HG02678 (cell line): ENCODE data around the gene B3GNT5.

Experiments
- ATAC-seq: cut with Tn5 transposase; IDR thresholded peaks from one replicate; pipeline ENCODE4 v1.9.1; 2021; ENCODE audit warnings: mild to moderate bottlenecking, moderate library complexity; ENCODE audit not compliant: unreplicated experiment

B3GNT5 gene

GRCh38 chr3:183252973-183253527 is at the start of gene B3GNT5:
Gene B3GNT5 (plus strand): TSS chr3:183253253. CDS start chr3:183269799, 16,546 bp downstream.
- no peak for ATAC-seq

GRCh38 chr3:183203670-183204069 is 49.4 kb upstream of the B3GNT5 start:
- ATAC-seq = no peak

GRCh38 chr3:183208260-183208659 is 44.8 kb upstream of the B3GNT5 start:
- no peak for ATAC-seq

- no peak for ATAC-seq
Measured at GRCh38 chr3:183208800-183209199, 44.3 kb upstream of the B3GNT5 start.

GRCh38 chr3:183210341-183210740 is 42.7 kb upstream of the B3GNT5 start:
- no peak for ATAC-seq

GRCh38 chr3:183210862-183211341 is 42.2 kb upstream of the B3GNT5 start:
- no peak for ATAC-seq

GRCh38 chr3:183211352-183211751 is 41.7 kb upstream of the B3GNT5 start:
- no peak for ATAC-seq

- no peak for ATAC-seq
Measured at GRCh38 chr3:183212096-183212495, 41.0 kb upstream of the B3GNT5 start.

- no peak for ATAC-seq
Measured at GRCh38 chr3:183212565-183212964, 40.5 kb upstream of the B3GNT5 start.

- no peak for ATAC-seq
Measured at GRCh38 chr3:183213415-183214276, 39.4 kb upstream of the B3GNT5 start.

- ATAC-seq = no peak
Measured at GRCh38 chr3:183214277-183214612, 38.8 kb upstream of the B3GNT5 start.

GRCh38 chr3:183215591-183216202 is 37.4 kb upstream of the B3GNT5 start:
- no peak for ATAC-seq

GRCh38 chr3:183217548-183218332 is 35.3 kb upstream of the B3GNT5 start:
- no peak for ATAC-seq

- ATAC-seq = no peak
Measured at GRCh38 chr3:183218826-183219225, 34.2 kb upstream of the B3GNT5 start.

- no peak for ATAC-seq
Measured at GRCh38 chr3:183220828-183221227, 32.2 kb upstream of the B3GNT5 start.

GRCh38 chr3:183222631-183223235 is 30.3 kb upstream of the B3GNT5 start:
- no peak for ATAC-seq

GRCh38 chr3:183224180-183224970 is 28.7 kb upstream of the B3GNT5 start:
- no peak for ATAC-seq

GRCh38 chr3:183226333-183226890 is 26.6 kb upstream of the B3GNT5 start:
- no peak for ATAC-seq

- ATAC-seq = no peak
Measured at GRCh38 chr3:183227586-183227985, 25.5 kb upstream of the B3GNT5 start.

- no peak for ATAC-seq
Measured at GRCh38 chr3:183229178-183229577, 23.9 kb upstream of the B3GNT5 start.
